Measurements from ENCODE around the gene ARHGDIA. TPM values are rescaled to one million over a fixed set of nuclear protein-coding genes. Genes with fewer than 3 reads are reported as not detected.

ARHGDIA gene
- total RNA-seq, 1 donor from 2014 or later = 78.2 TPM

- DNase-seq = no peak
Observed at GRCh38 chr17:81863833-81864768, 7.0 kb downstream of the ARHGDIA start.

GRCh38 chr17:81863123-81863675, 7.9 kb downstream of the ARHGDIA start:
- DNase-seq = no peak

GRCh38 chr17:81860756-81861568, 10.2 kb downstream of the ARHGDIA start:
- DNase-seq = peak; percentile 100

GRCh38 chr17:81859906-81860755, 11.0 kb downstream of the ARHGDIA start, which contains the start of gene P4HB:
P4HB (minus strand) TSS chr17:81860535; CDS start chr17:81860471, 64 bp downstream.
- no peak for DNase-seq

- DNase-seq = no peak
Observed at GRCh38 chr17:81858967-81859905, 11.9 kb downstream of the ARHGDIA start.

- DNase-seq = peak; percentile 53
Observed at GRCh38 chr17:81858170-81858966, 12.8 kb downstream of the ARHGDIA start.

GRCh38 chr17:81854974-81855774, 16.0 kb downstream of the ARHGDIA start:
- no peak for DNase-seq

GRCh38 chr17:81852237-81852636, 18.9 kb downstream of the ARHGDIA start:
- DNase-seq = no peak

GRCh38 chr17:81851423-81851822, 19.7 kb downstream of the ARHGDIA start:
- no peak for DNase-seq

- no peak for DNase-seq
Observed at GRCh38 chr17:81849457-81849856, 21.7 kb downstream of the ARHGDIA start.

- DNase-seq = no peak
Observed at GRCh38 chr17:81846743-81847689, 24.1 kb downstream of the ARHGDIA start.

- DNase-seq = no peak
Observed at GRCh38 chr17:81845881-81846742, 25.0 kb downstream of the ARHGDIA start.

GRCh38 chr17:81845361-81845760, 25.8 kb downstream of the ARHGDIA start:
- no peak for DNase-seq

- no peak for DNase-seq
Observed at GRCh38 chr17:81844887-81845286, 26.2 kb downstream of the ARHGDIA start.

- DNase-seq = no peak
Observed at GRCh38 chr17:81844327-81844851, 26.7 kb downstream of the ARHGDIA start.

GRCh38 chr17:81843713-81844326, 27.3 kb downstream of the ARHGDIA start:
- no peak for DNase-seq
